Caco-2 (cell line): ENCODE data around the gene C14orf132. TPM values are rescaled to one million over a fixed set of nuclear protein-coding genes. Genes with fewer than 3 reads are reported as not detected.

Source experiments
- BruUV-seq: library from RNA; stranded (reverse); fragments of 400-500 nt; replicated peaks from 2 replicates; lab custom pipeline; 2021; lab: Mats Ljungman, UMichigan
- CTCF ChIA-PET: fragments of 300-600 bp; sonication (Branson Sonifier 250); formaldehyde crosslinking; loops from one replicate; lab custom pipeline; 2022; ENCODE audit warnings: antibody characterized with exemption; lab: Charles Lee
- POLR2A ChIA-PET: fragments of 300-600 bp; sonication (Branson Sonifier 250); formaldehyde crosslinking; loops from one replicate; lab custom pipeline; 2022; ENCODE audit warnings: antibody characterized with exemption; lab: Charles Lee
- DNase-seq, 2 experiments: peaks; one replicate each; pipeline versions ENCODE4 v3.0.0 to v3.0.0-alpha.2; 2020 to 2022
- H3K27me3 ChIP-seq: replicated peaks from 2 replicates; pipeline ENCODE4 v1.6.0; 2011; ENCODE audit warnings: low read length; ENCODE audit not compliant: control insufficient read depth, insufficient read depth
- H3K36me3 ChIP-seq: 2 replicates; pipeline ENCODE4 v1.5.1; 2011; ENCODE audit warnings: low read length; ENCODE audit not compliant: control insufficient read depth, insufficient read depth
- H3K4me1 ChIP-seq: fragments of 250-450 bp; sonication (Bioruptor Pico); 2 replicates; pipeline ENCODE4 v1.5.1; 2020; ENCODE audit warnings: mild to moderate bottlenecking
- H3K4me3 ChIP-seq: 2 replicates; pipeline ENCODE4 v1.5.1; 2011; ENCODE audit warnings: low read depth, mild to moderate bottlenecking, control low read depth, low read length
- H3K9me3 ChIP-seq: fragments of 250-450 bp; sonication (Bioruptor Pico); 2 replicates; pipeline ENCODE4 v1.5.1; 2020; ENCODE audit warnings: mild to moderate bottlenecking, moderate library complexity
- H3K27ac Mint-ChIP-seq: one replicate; pipeline ENCODE4 v1.8.0; 2022; ENCODE audit warnings: mixed read lengths; ENCODE audit not compliant: unreplicated experiment
- H3K27me3 Mint-ChIP-seq: one replicate; pipeline ENCODE4 v1.8.0; 2022; ENCODE audit warnings: mixed read lengths; ENCODE audit not compliant: insufficient read depth, unreplicated experiment
- H3K36me3 Mint-ChIP-seq: one replicate; pipeline ENCODE4 v1.8.0; 2022; ENCODE audit warnings: mild to moderate bottlenecking, mixed read lengths; ENCODE audit not compliant: insufficient read depth, unreplicated experiment
- H3K4me1 Mint-ChIP-seq: one replicate; pipeline ENCODE4 v1.8.0; 2022; ENCODE audit warnings: low read depth, mixed read lengths; ENCODE audit not compliant: unreplicated experiment
- H3K4me3 Mint-ChIP-seq: one replicate; pipeline ENCODE4 v1.8.0; 2022; ENCODE audit warnings: mild to moderate bottlenecking, moderate library complexity, mixed read lengths; ENCODE audit not compliant: unreplicated experiment
- H3K9me3 Mint-ChIP-seq: one replicate; pipeline ENCODE4 v1.8.0; 2022; ENCODE audit warnings: mixed read lengths; ENCODE audit not compliant: unreplicated experiment
- intact Hi-C: fragments of 100-400 bp; cut with micrococcal nuclease; formaldehyde crosslinking; loops from one replicate; pipeline ENCODE4 v1.10.0; 2022; ENCODE audit not compliant: unreplicated experiment
- total RNA-seq: library from RNA; stranded (reverse); gene quantifications from 2 replicates; pipeline ENCODE4 v1.2.3, GENCODE V29; 2022
- TF ChIP-seq, protein P1 (sequence below), 2 experiments: fragments of 200-600 bp in 1 of 2; IDR thresholded peaks; 1 replicate in 1 of 2; 2 replicates in 1 of 2; pipeline versions ENCODE4 v1.5.1 to v1.8.0; 2011 to 2022; ENCODE audit warnings: antibody characterized with exemption in 1 of 2, control low read depth in 1 of 2, inconsistent platforms in 1 of 2, low read depth in 1 of 2, low read length in 1 of 2, mild to moderate bottlenecking in 1 of 2, moderate library complexity in 1 of 2; ENCODE audit not compliant: insufficient read depth in 1 of 2, severe bottlenecking in 1 of 2, unreplicated experiment in 1 of 2

The C14orf132 gene
- total RNA-seq, 1 experiment from 2014 or later: 0.20 TPM

DNA sequence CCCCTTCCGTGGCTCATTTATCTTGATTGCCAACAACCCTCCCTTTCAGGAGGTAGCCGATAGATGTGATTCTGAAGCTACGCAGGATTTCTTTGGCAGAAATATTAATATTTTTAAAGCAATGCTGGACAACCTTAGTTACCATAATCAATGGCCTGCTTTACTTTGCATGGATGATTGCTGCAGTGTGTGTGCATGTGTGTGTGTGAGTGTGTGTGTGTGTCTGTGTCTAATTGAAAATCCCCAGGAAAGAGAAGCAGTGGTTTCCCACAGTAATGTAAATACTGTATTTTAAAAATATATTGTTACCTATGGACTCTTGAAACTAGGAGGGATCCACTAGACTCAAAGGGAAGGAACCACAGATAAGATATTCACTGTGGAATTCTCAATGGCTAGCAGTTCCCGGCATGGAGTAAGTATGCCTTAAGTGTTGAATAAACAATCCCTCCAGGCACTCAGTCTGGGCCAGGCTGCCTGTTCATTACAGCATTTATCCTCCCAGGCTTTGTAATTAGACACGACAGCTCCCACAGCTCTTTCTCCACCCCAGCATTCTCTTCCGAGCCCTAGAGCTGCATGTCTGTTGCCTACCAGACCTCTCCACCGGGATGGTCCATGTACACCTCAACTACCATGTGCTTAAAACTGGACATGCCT lies 22.5 kb upstream of the C14orf132 start:
- Mint-ChIP-seq H3K4me1 (no peaks in the 10 kb centered on the region), H3K27me3 (peaks cover 27% of the 10 kb centered on the region), H3K4me3 (no peak overlapping the region), H3K27ac (no peak overlapping the region), H3K9me3 (peaks cover 19% of the 10 kb centered on the region), H3K36me3 (no peaks in the 10 kb centered on the region)
- ChIA-PET CTCF (no interaction called here), POLR2A (no interaction called here)
- BruUV-seq: no TSS peak
- Histone ChIP-seq H3K4me1 (no peaks in the 10 kb centered on the region), H3K4me3 (no peak overlapping the region), H3K9me3 (no peaks in the 10 kb centered on the region), H3K27me3 (no peaks in the 10 kb centered on the region), H3K36me3 (no peaks in the 10 kb centered on the region)
- no peak for DNase-seq
- TF ChIP-seq, protein P1, sequence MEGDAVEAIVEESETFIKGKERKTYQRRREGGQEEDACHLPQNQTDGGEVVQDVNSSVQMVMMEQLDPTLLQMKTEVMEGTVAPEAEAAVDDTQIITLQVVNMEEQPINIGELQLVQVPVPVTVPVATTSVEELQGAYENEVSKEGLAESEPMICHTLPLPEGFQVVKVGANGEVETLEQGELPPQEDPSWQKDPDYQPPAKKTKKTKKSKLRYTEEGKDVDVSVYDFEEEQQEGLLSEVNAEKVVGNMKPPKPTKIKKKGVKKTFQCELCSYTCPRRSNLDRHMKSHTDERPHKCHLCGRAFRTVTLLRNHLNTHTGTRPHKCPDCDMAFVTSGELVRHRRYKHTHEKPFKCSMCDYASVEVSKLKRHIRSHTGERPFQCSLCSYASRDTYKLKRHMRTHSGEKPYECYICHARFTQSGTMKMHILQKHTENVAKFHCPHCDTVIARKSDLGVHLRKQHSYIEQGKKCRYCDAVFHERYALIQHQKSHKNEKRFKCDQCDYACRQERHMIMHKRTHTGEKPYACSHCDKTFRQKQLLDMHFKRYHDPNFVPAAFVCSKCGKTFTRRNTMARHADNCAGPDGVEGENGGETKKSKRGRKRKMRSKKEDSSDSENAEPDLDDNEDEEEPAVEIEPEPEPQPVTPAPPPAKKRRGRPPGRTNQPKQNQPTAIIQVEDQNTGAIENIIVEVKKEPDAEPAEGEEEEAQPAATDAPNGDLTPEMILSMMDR (IDR thresholded peaks at IDR 0.05; ENCODE audit: insufficient read depth in 1 of 2, low read depth in 1 of 2, low read length in 1 of 2, severe bottlenecking in 1 of 2, unreplicated experiment in 1 of 2): no peak
- intact Hi-C loops: no loop called here

DNA sequence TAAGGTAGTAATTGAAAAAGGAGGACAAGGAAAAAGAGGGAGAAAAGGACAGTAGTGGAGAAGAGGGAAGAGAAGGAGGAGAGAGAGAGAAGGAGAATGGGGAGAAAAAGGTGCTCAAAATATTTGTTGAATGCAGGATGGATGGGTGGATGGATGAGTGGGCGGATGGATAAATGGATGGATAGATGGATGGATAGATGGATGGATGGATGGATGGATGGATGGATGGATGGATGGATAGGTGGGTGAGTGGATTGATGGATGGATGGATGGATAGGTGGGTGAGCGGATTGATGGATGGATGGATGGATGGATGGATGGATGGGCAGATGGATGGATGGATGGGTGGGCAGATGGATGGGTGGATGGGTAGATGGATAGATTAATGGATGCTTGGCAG lies 21.3 kb upstream of the C14orf132 start:
- H3K27me3 Mint-ChIP-seq: peaks cover 27% of the 10 kb centered on the region
- BruUV-seq: no TSS peak
- CTCF ChIA-PET: no interaction called here
- H3K27ac Mint-ChIP-seq: no peak overlapping the region
- no peak for DNase-seq
- Histone ChIP-seq H3K4me1 (no peaks in the 10 kb centered on the region), H3K9me3 (no peaks in the 10 kb centered on the region), H3K36me3 (no peaks in the 10 kb centered on the region), H3K27me3 (no peaks in the 10 kb centered on the region), H3K4me3 (no peak overlapping the region)
- POLR2A ChIA-PET: no interaction called here
- TF ChIP-seq, protein P1 (IDR thresholded peaks at IDR 0.05; ENCODE audit: insufficient read depth in 1 of 2, low read depth in 1 of 2, low read length in 1 of 2, severe bottlenecking in 1 of 2, unreplicated experiment in 1 of 2): no peak
- H3K4me1 Mint-ChIP-seq: no peaks in the 10 kb centered on the region
- peaks cover 11% of the 10 kb centered on the region for H3K9me3 Mint-ChIP-seq
- no peaks in the 10 kb centered on the region for H3K36me3 Mint-ChIP-seq
- intact Hi-C loops: no loop called here
- no peak overlapping the region for H3K4me3 Mint-ChIP-seq

DNA sequence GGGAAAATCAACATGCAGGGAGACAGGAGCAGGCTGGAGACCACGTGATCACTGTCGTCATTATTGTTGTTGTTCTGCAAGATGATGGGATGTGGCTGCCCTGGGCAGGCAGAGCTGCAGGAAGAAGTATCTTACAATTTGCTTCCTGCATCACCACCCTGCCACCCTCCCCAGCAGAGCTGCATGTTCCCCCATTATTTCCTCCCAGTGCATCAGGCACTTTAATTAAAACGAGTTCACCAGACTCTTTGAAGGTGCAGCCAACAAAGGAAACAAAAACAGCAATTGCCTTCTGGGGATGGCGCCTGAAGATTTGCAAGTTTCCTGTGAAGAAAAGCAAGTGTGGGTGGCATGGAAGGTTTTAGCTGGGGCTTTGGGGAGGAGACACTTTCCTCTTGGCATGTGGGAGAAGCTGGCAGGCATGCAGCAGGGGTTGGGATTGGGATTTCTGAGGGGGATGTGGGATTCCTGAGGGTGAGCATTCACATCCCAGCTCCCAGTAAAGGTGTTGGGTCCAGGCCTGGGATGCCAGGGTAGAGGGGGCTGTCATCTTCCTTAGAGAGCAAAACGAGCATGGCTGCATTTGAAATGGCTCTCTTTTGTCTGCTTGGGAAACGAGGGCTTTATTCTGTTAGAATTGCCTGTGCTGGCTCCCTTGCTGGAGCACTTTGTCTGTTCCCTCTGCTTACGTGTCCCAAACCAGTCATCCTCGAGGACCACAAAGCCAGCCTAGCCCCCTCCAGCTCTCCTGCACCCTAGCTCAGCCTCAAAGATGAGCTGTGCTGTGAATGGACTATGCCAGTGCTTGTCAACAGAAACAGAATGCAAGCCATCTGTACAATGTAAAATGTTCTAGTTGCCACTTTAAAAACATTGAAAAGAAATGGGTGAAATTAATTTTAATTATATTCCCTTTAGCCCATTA lies 11.5 kb upstream of the C14orf132 start:
- Mint-ChIP-seq H3K27me3 (peaks cover 4% of the 10 kb centered on the region), H3K4me3 (no peak overlapping the region), H3K27ac (no peak overlapping the region), H3K36me3 (no peaks in the 10 kb centered on the region), H3K4me1 (no peaks in the 10 kb centered on the region), H3K9me3 (no peaks in the 10 kb centered on the region)
- CTCF ChIA-PET: no interaction called here
- Histone ChIP-seq H3K4me1 (no peaks in the 10 kb centered on the region), H3K4me3 (no peak overlapping the region), H3K9me3 (no peaks in the 10 kb centered on the region), H3K36me3 (no peaks in the 10 kb centered on the region), H3K27me3 (no peaks in the 10 kb centered on the region; the same call in 1 of the 2 replicates)
- DNase-seq: no peak
- BruUV-seq: no TSS peak
- POLR2A ChIA-PET: no interaction called here
- intact Hi-C loops: no loop called here
- TF ChIP-seq, protein P1 (IDR thresholded peaks at IDR 0.05; ENCODE audit: insufficient read depth in 1 of 2, low read depth in 1 of 2, low read length in 1 of 2, severe bottlenecking in 1 of 2, unreplicated experiment in 1 of 2): no peak
